NCI-H2081 treated with DMSO at 0.1 percent for 48 hours (cell line): ENCODE measurements around the gene LY86.

ENCODE experiments used
- DNase-seq: peaks from one replicate; lab custom pipeline; 2025; lab: John Stamatoyannopoulos, UW

Gene LY86

DNA sequence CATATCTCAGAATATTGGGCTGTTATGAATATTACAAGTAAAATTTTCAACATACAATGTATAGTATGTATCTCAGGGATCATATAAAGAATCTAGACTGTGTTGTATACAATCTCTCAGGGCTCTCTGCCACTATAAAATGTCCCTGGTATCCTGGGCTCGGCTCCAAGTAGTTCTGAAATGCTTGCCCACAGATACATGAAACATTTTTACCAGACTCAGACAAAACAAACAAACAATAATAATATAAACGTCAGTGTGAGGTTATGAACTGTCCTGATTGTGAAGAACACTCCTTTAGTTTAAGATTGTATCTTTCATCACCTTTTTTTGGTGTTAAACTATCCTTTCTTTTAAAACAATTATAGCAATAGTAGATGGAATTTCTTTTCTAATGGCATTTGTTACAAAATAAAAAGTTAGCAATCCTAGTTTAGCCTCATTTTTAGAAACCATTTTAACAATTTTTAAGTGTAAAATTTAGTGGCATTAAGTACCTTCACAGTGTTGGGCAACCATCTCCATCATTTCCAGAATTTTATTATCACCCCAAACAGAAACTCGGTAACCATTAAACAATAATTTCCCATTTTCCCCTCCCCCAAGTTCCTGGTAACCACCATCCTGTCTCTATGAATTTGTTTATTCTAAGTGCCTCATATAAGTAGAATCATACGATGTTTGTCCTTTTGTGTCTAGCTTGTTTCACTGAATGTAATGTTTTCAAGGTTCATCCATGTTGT is 17.4 kb upstream of the LY86 start:
- no peak for DNase-seq

DNA sequence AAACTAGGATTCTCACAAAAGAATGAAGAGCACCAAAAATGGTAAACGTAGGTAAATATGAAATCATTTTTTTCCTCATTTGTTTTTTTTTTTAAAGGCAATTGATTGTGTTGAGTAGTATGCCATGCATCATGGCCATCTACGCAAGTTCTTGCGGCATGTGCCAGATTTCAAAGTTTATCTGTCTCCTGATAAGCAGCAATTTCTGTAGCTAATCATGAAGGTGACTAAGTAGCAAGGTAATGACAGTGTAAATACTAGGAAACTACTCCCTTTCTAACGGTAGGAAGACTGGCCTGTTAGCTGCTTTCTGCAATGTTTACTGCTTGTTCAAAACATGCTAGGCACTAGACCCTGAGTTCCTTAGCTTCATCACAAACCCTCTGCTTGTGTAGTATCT is 13.4 kb upstream of the LY86 start:
- DNase-seq, result no peak

DNA sequence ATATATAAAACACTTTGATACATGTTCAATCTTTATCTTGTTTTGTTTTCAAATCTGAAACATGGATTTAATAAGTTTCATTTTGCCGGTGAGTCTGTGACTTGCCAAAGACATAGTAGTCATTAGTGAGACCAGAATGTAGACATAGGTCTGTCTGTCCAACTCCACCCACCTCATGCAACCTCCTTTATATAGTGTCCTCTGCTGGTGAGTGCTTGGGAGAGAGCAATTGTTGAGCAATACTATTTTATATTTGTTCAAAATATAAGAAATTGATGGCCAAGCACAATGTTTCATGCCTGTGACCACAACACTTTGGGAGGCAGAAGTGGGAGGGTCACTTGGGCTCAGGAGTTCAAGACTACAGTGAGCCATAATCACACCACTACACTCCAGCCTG is 10.8 kb upstream of the LY86 start:
- no peak for DNase-seq

- no peak for DNase-seq
Measured at GRCh38 chr6:6579281-6579680, 9.2 kb upstream of the LY86 start.

- DNase-seq, result no peak
Measured at GRCh38 chr6:6580225-6580856, 8.2 kb upstream of the LY86 start.

- DNase-seq, result no peak
Measured at GRCh38 chr6:6581054-6581453, 7.5 kb upstream of the LY86 start.

DNA sequence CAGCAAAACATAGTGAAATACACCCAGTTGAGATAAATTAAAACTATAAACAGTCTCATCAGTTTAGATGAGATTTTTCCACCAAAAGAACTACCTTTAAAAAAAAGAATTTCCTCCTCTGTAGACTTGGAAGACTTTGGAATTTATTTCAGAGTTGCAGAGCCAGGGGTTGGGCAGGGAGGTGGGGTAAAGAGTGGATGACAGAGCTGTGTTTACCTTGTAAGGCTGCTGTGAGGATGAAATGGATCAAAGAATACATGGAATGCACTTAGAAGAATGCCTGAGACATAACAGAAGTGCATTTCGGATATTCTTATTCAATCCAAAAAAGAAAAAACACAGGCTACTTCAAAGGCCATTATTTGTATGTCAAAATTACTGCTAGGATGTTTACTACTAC is 6.4 kb upstream of the LY86 start:
- DNase-seq, result no peak

DNA sequence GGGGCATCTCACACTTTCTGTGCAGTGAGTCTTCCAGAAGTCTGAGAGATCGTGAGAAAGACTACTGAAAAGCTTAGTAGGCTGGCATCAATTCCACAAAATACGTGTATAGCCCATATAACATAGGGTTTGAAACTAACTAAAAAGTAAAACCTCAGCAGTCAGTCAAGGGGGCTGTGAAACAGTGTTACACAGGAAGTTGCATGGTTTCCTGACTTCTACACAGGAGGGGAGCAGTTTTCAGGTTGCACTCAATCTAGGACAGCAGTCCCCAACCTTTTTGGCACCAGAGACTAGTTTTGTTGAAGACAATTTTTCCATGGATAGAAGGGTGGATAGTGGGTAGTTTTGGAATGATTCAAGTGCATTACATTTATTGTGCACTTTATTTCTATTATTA is 4.7 kb upstream of the LY86 start:
- no peak for DNase-seq

DNA sequence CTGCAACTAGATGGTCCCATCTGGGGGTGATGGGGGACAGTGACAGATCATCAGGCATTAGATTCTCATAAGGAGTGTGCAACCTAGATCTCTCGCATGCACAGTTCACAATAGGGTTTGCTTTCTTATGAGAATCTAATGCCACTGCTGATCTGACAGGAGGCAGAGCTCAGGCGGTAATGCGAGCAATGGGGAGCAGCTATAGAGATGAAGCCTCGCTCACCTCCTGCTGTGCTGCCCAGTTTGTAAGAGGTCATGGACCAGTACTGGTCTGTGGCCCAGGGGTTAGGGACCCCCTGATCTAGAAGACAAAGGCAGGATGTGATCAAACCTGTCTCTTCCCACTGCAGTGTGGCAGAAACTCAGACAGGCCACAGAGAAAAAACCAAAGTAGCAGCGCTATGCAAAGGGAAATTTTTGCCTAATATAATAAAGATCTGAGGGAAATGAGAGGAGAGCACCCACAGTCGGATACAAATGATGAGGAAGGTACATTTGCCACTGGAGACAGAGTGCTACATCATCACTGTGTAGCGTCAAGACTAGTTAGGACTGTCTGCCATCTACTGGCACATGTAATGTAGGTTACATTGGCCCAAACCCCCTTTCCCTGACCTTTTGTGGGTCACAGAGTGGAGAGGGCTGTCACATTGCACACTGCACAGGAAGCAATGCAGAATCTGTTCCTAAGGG is 4.1 kb upstream of the LY86 start:
- DNase-seq, result no peak

- DNase-seq, result no peak
Measured at GRCh38 chr6:6585003-6585311, 3.6 kb upstream of the LY86 start.

- DNase-seq, result no peak
Measured at GRCh38 chr6:6586167-6586566, 2.4 kb upstream of the LY86 start.

- no peak for DNase-seq
Measured at GRCh38 chr6:6586671-6587526, 1.6 kb upstream of the LY86 start.

DNA sequence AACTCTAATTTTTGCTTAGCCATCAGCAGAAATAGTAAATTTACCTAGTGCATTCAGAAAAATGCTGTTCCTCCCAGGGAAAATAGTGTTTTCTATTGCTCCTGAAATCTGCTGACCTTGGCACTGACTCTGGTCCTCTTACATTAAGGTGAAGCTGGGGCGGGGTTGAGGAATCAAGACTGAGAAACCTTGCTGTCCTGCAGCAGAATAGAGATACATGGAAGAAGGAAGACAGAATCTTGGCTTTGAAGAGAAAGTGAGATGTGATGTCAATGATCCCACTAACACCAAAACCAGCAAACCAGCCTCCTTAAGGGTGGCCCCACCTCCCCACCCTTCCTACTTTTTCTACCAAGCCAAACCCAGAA is 840 bp upstream of the LY86 start:
- no peak for DNase-seq

GRCh38 chr6:6588924-6589709 is 597 bp downstream of the LY86 start:
- DNase-seq, result no peak

- no peak for DNase-seq
Measured at GRCh38 chr6:6590530-6590929, 2.0 kb downstream of the LY86 start.

DNA sequence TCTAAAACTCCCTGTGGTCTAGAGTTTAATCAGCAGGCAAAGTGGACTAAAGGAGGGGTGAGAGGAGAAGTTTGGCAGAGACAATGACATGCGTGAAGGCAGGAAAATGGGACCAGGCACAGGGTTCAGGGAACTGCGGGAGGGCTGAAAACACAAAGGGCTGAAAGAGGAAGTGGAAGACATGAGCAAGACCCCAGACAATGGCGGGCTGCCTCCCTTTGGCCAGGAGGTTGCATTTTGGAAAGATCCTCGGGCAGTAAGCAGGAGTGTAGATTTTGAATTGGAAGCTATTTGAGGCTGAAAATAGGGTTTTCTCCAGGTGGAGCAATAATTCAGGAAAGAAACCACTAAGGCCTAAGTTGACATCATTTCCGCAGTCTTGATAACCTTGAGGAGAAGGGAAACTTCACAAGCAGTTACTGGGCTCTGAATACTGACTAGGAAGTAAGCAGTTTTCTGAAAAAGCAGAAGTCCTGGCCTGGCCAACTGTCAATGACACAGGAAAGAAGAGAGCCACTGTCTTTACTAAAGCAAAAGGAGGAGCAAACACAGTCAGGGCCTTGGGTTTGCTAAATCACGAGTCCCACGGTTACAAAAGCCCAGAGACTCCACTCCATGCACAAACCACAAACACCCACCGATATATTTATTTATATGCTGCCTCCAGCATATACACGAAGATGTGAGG is 3.4 kb downstream of the LY86 start:
- no peak for DNase-seq

GRCh38 chr6:6592826-6593475 is 4.4 kb downstream of the LY86 start:
- DNase-seq, result no peak

DNA sequence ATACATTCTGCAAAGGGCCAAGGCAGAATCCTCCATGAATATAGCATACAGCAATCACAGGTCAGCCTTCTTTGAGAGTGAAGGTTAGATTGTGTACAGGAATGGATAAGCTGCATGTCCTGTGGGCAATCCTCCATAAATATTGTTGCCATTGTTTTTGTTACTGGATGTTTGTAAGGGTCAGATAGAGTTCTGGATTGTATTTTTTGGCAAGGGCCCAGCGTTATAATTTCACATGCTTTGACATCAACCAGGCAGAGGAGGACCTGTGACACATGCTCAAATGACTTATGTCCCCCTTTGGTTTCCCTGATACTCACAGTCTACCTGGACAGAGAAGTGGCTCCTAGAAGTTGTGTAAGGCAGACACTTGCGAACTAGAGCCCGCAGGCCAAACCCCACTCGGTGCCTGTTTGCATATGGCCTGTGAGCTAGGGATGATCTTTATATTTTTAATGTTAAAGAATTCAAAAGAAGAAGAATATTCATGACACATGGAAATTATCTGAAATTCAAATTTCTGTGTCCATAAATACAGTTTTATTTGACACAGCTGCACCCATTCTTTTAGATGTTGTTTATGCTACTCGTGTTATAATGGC is 5.4 kb downstream of the LY86 start:
- DNase-seq, result no peak

- DNase-seq, result no peak
Measured at GRCh38 chr6:6595025-6595424, 6.5 kb downstream of the LY86 start.

DNA sequence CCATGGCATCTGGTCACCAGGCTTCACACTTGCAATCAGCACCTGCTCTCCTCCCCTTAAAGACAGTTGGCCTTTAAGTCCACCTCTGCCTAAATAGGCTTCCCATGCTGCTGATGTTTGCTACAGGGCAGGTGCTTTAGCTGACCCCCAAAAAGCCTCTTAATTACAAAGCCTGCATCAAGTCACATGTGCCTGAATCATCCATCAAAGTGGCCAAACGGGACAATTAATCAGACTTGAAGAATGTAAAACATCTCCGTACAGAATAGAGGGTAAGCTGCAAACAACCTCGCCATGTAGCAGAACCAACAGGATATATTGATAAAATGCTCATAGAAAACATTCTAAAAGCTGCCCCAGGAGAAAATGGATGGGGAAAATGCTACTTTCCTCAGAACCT is 7.4 kb downstream of the LY86 start:
- no peak for DNase-seq
